Measurements from ENCODE around the gene ILF2.
A peak's percentile ranks its signal among the peaks of the same experiment; 100 is the strongest.

The ILF2 gene

GRCh38 chr1:153627715-153628626 is 42.8 kb downstream of the ILF2 start, which contains the start of gene S100A1:
S100A1 (plus strand) TSS chr1:153628434; CDS start chr1:153630522, 2,088 bp downstream.
- DNase-seq (ENCODE audit: low spot score), result no peak

GRCh38 chr1:153626904-153627714 is 43.7 kb downstream of the ILF2 start, which contains the start of gene S100A13:
S100A13 (minus strand) TSS chr1:153627505; CDS start chr1:153626472, 1,033 bp downstream.
- DNase-seq (ENCODE audit: low spot score), result peak; percentile 37

GRCh38 chr1:153626477-153626903 is 44.3 kb downstream of the ILF2 start:
- no peak for DNase-seq (ENCODE audit: low spot score)

- DNase-seq (ENCODE audit: low spot score), result no peak
Observed at GRCh38 chr1:153624965-153625611, 45.7 kb downstream of the ILF2 start.

- DNase-seq (ENCODE audit: low spot score), result no peak
Observed at GRCh38 chr1:153623101-153623500, 47.7 kb downstream of the ILF2 start.

GRCh38 chr1:153619171-153619570 is 51.6 kb downstream of the ILF2 start:
- no peak for DNase-seq (ENCODE audit: low spot score)

GRCh38 chr1:153617663-153618062 is 53.1 kb downstream of the ILF2 start:
- DNase-seq (ENCODE audit: low spot score), result peak; percentile 60

GRCh38 chr1:153616917-153617311 is 53.9 kb downstream of the ILF2 start:
- DNase-seq (ENCODE audit: low spot score), result no peak

- DNase-seq (ENCODE audit: low spot score), result no peak
Observed at GRCh38 chr1:153616144-153616916, 54.5 kb downstream of the ILF2 start, which contains the start of gene S100A14. S100A14 (minus strand) TSS chr1:153616325; CDS start chr1:153615858, 467 bp downstream.

GRCh38 chr1:153615406-153615805 is 55.4 kb downstream of the ILF2 start:
- no peak for DNase-seq (ENCODE audit: low spot score)

- DNase-seq (ENCODE audit: low spot score), result no peak
Observed at GRCh38 chr1:153614906-153615305, 55.9 kb downstream of the ILF2 start.

- no peak for DNase-seq (ENCODE audit: low spot score)
Observed at GRCh38 chr1:153614189-153614900, 56.4 kb downstream of the ILF2 start.

- no peak for DNase-seq (ENCODE audit: low spot score)
Observed at GRCh38 chr1:153613406-153613805, 57.4 kb downstream of the ILF2 start.

- no peak for DNase-seq (ENCODE audit: low spot score)
Observed at GRCh38 chr1:153612755-153613331, 58.0 kb downstream of the ILF2 start, which contains the start of gene S100A16. S100A16 (minus strand) TSS chr1:153613137; CDS start chr1:153608151, 4,986 bp downstream.

- DNase-seq (ENCODE audit: low spot score), result no peak
Observed at GRCh38 chr1:153612111-153612754, 58.6 kb downstream of the ILF2 start.

All from germinal center (tissue), 1 donor.